Epithelial cell of esophagus (primary cell): ENCODE measurements around the gene TMEM19.
"Not testable (repeated sequence)": the region's sequence is repeated elsewhere in the genome, so short reads cannot be mapped to it uniquely, and the experiment has no call there.

Experiments
- DNase-seq: peaks from one replicate; pipeline ENCODE4 v3.0.0; 2010; ENCODE audit warnings: low read depth
- H3K4me3 ChIP-seq: 2 replicates; pipeline ENCODE4 v1.5.1; 2011; ENCODE audit warnings: mild to moderate bottlenecking, low read length, control low read depth
- TF ChIP-seq, protein P1 (sequence below): IDR thresholded peaks from 2 replicates; pipeline ENCODE4 v1.5.1; 2011; ENCODE audit warnings: low read depth, mild to moderate bottlenecking, low read length, control low read depth, inconsistent platforms; ENCODE audit not compliant: insufficient read depth; ENCODE audit errors: missing control alignments

Gene TMEM19

DNA sequence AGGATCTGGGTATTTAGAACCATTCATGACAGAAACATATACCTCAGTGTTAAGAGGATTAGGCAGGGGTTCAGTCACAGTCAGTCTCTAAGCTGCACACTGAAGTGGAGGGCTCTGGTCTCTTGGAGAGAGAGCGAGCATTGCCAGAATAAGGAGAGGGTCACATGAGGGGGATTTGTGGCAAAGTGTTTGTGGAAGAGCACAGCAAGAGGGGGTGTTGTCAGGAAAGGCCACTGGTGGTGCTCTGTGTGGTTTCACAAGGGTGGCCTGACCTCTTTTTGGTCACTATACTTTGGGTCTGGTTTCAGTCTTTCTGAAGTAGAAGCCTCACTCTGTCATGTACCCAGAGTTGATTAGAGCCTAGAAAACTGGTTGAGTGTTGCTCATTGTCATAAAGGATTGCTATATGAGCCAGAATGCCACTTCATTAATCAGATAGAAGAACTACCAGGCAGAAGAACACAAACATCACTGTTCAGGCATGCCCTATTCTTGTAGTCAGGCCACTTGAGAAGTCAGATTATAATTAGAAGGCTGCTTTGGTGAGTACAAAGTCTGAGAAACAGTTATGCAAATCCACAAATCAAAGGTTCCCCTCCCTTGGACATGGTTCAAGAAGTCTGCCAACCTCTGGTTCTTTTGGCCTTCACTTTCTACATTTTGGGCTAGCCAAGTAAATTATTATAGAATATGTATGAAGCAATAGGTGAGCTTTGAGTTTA lies 8.4 kb downstream of the TMEM19 start:
- TF ChIP-seq, protein P1, sequence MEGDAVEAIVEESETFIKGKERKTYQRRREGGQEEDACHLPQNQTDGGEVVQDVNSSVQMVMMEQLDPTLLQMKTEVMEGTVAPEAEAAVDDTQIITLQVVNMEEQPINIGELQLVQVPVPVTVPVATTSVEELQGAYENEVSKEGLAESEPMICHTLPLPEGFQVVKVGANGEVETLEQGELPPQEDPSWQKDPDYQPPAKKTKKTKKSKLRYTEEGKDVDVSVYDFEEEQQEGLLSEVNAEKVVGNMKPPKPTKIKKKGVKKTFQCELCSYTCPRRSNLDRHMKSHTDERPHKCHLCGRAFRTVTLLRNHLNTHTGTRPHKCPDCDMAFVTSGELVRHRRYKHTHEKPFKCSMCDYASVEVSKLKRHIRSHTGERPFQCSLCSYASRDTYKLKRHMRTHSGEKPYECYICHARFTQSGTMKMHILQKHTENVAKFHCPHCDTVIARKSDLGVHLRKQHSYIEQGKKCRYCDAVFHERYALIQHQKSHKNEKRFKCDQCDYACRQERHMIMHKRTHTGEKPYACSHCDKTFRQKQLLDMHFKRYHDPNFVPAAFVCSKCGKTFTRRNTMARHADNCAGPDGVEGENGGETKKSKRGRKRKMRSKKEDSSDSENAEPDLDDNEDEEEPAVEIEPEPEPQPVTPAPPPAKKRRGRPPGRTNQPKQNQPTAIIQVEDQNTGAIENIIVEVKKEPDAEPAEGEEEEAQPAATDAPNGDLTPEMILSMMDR: no peak
- peak; percentile 75 for DNase-seq
- no peak overlapping the region for H3K4me3 ChIP-seq

DNA sequence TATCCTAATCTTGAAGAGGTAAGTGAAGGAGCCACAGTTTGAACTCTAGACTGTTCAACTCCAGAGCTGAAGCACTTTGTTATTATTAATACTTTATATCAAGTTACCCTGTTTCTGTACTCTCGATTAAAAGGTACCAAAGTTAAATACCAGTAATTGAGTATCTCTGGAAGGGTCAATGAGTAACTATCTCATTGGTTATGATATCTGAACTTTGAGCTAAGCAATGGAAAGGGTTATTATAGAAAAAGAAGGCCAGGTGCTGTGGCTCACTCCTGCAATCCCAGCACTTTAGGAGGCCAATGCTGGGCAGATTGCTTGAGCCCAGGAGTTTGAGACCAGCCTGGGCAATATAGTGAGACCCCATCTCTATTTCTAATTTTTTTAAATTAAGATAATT lies 9.9 kb downstream of the TMEM19 start:
- no peak overlapping the region for H3K4me3 ChIP-seq
- TF ChIP-seq, protein P1: no peak
- no peak for DNase-seq

DNA sequence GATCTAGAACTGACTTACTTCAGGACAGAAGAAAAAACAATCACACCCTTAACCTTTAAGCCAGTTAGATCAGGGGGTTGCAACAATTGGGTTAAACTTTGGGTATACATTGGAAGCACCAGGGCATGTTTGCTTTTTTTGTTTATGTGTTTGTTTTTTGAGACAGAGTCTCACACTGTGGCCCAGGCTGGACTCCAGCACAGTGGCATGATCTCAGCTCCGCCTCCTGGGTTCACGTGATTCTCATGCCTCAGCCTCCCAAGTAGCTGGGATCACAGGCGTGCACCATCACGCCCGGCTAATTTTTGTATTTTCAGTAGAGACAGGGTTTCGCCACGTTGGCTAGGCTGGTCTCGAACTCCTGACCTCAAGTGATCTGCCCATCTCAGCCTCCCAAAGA lies 16.3 kb downstream of the TMEM19 start:
- H3K4me3 ChIP-seq: not testable (repeated sequence)

DNA sequence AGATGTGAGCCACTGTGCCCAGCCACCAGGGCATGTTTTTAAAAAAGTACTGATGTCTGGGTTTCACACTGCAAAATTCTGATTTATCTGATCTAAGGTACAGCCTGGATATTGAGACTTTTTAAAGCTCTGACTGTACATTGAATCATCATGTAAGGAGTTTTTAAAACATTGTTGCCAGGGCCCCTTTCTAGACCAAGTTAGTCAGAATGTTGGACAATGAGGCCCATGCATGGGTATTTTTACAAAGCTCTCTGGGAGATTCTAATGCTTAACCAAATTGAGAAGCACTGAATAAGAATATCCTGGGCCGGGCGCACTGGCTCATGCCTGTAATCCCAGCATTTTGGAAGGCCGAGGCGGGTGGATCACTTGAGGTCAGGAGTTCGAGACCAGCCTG lies 16.7 kb downstream of the TMEM19 start:
- no peak overlapping the region for H3K4me3 ChIP-seq
- TF ChIP-seq, protein P1: no peak
- DNase-seq: peak; percentile 50

More for the DNA sequence above, 16.3 kb downstream of the TMEM19 start:
- DNase-seq: peak; percentile 40

DNA sequence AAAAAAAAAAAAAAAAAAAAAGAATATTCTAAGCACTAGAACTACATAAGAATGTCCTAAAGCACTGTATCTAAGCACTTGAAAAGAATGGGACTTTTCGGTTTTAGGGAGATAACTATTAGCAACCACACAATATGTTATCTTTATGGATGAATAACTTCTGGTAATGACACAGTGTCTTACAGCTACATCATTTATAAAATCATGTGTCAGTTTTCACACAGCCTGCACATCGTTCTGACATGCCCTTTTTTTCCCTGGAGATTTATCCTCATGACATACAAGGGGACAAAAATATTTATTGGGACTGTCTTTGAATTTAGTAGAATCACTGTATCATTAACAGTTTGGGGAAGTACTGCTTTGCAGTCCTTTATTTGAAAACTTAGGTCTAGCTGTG lies 17.3 kb downstream of the TMEM19 start:
- TF ChIP-seq, protein P1: no peak
- no peak overlapping the region for H3K4me3 ChIP-seq
- no peak for DNase-seq

DNA sequence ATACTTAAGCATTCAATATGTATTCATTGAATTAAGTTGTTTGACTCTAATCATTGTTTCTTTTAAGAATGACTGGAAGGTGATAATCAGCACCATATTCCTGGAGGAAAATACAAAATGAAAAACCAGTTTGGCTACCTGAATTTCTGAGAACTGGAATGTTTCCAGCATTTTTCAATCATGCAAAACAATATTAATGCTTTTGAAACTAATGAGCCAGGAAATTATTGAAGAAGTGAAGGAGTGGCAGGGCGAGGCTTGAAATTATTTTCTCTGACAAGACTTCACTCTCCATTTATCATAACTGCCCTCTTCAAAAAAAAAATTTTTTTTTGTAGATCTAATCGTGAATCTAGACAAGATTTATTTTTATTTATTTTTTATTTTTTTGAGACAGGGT lies 19.0 kb downstream of the TMEM19 start:
- H3K4me3 ChIP-seq: no peak overlapping the region
- TF ChIP-seq, protein P1: no peak
- peak; percentile 58 for DNase-seq

DNA sequence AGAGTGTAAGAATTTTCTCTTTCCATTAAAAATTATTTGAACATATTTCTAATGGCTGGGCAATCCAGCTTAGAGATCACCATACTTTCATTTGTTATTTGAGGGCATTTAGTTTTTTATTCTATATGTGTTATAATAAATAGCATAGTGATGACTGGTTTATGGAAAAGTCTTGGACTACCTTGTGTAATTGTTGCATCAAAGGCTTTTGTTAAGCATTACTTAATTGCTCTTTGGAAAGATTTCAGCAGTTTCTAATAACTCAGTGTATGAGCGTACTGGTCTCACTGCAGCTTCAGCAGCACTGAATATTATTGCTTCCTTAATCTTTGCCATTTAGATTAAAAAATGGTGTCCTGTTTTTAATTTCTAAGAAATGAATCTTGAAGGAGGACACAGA lies 22.8 kb downstream of the TMEM19 start:
- TF ChIP-seq, protein P1: no peak
- no peak overlapping the region for H3K4me3 ChIP-seq
- DNase-seq: peak; percentile 77
